ENCODE results near the gene DALRD3. TPM values are rescaled to one million over a fixed set of nuclear protein-coding genes. Genes with fewer than 3 reads are reported as not detected.

The DALRD3 gene
- total RNA-seq, 2 experiments from 2014 or later: 20.2 to 22.8 TPM

GRCh38 chr3:49025793-49026520 is 7.6 kb upstream of the DALRD3 start:
- TF ChIP-seq, protein P1, sequence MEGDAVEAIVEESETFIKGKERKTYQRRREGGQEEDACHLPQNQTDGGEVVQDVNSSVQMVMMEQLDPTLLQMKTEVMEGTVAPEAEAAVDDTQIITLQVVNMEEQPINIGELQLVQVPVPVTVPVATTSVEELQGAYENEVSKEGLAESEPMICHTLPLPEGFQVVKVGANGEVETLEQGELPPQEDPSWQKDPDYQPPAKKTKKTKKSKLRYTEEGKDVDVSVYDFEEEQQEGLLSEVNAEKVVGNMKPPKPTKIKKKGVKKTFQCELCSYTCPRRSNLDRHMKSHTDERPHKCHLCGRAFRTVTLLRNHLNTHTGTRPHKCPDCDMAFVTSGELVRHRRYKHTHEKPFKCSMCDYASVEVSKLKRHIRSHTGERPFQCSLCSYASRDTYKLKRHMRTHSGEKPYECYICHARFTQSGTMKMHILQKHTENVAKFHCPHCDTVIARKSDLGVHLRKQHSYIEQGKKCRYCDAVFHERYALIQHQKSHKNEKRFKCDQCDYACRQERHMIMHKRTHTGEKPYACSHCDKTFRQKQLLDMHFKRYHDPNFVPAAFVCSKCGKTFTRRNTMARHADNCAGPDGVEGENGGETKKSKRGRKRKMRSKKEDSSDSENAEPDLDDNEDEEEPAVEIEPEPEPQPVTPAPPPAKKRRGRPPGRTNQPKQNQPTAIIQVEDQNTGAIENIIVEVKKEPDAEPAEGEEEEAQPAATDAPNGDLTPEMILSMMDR (IDR thresholded peaks at IDR 0.05): no peak
- Mint-ChIP-seq H3K4me3 (no peak overlapping the region), H3K27ac (peak overlapping the region; percentile 71), H3K36me3 (ENCODE audit: low read depth) (peaks cover 67% of the 10 kb centered on the region), H3K27me3 (no peaks in the 10 kb centered on the region), H3K4me1 (ENCODE audit: low read depth) (peaks cover 53% of the 10 kb centered on the region), H3K9me3 (no peaks in the 10 kb centered on the region)
- no peak for ATAC-seq
- no peak for DNase-seq
- intact Hi-C loops (cut with micrococcal nuclease): loop anchor here (5.0 kb wide), 1 partner anchor 66 kb away; the partner anchor contains the start of gene QRICH1
- ChIA-PET CTCF (interaction anchor here (0.6 to 0.9 kb wide), 3 partner anchors 9 to 145 kb away, joined by 3 to 4 read pairs (median 3); partner anchors contain the start of gene KLHDC8B), POLR2A (interaction anchor here (0.8 to 12.0 kb wide), 6 partner anchors 12 to 319 kb away, joined by 3 to 200 read pairs (median 12); partner anchors contain the start of genes P4HTM, QRICH1 and WDR6)

- Mint-ChIP-seq H3K27ac (peak overlapping the region; percentile 71), H3K9me3 (no peaks in the 10 kb centered on the region), H3K4me3 (peak overlapping the region; percentile 2), H3K36me3 (ENCODE audit: low read depth) (peaks cover 73% of the 10 kb centered on the region), H3K27me3 (no peaks in the 10 kb centered on the region), H3K4me1 (ENCODE audit: low read depth) (peaks cover 54% of the 10 kb centered on the region)
- ATAC-seq (no peak), DNase-seq (no peak)
- POLR2A ChIA-PET: interaction anchor here (1.3 to 12.0 kb wide), 5 partner anchors 11 to 74 kb away, joined by 3 to 200 read pairs (median 14); partner anchors contain the start of genes P4HTM, QRICH1 and WDR6
- intact Hi-C loops (cut with micrococcal nuclease): loop anchor here (5.0 kb wide), 1 partner anchor 67 kb away; the partner anchor contains the start of gene QRICH1
- TF ChIP-seq, protein P1 (IDR thresholded peaks at IDR 0.05): no peak
- CTCF ChIA-PET: interaction anchor here (5.9 kb wide), 1 partner anchor 69 kb away, joined by 37 read pairs; the partner anchor contains the start of gene QRICH1
Observed at GRCh38 chr3:49025005-49025792, 6.8 kb upstream of the DALRD3 start.

DNA sequence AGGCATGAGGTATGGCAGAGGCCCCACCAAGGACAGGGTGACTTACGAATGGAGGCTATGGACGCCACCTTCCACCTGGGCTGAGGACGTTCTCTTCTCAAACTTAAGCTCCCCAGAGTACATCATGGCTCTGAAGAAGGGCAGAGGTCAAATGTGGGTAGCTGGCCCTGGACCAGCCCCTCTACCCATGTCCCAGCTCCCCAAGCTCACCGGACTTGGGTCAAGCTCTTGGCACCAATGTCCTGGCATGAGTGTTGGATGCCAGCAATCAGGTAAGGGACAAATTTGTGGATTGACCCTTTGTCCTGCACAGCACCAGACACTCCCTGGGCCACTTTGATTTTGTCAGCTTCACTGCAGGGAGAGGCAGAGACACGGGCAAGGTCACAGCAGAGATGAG is 6.1 kb upstream of the DALRD3 start:
- Mint-ChIP-seq H3K9me3 (no peaks in the 10 kb centered on the region), H3K4me3 (peak overlapping the region; percentile 87), H3K4me1 (ENCODE audit: low read depth) (peaks cover 60% of the 10 kb centered on the region), H3K27ac (peak overlapping the region; percentile 36), H3K36me3 (ENCODE audit: low read depth) (peaks cover 75% of the 10 kb centered on the region), H3K27me3 (no peaks in the 10 kb centered on the region)
- ChIA-PET POLR2A (interaction anchor here (1.3 to 12.0 kb wide), 4 partner anchors 10 to 75 kb away, joined by 3 to 200 read pairs (median 50); partner anchors contain the start of genes QRICH1 and WDR6), CTCF (interaction anchor here (0.9 to 5.9 kb wide), 4 partner anchors 10 to 69 kb away, joined by 3 to 64 read pairs (median 20); partner anchors contain the start of genes P4HTM, QRICH1 and WDR6)
- ATAC-seq (no peak), DNase-seq (no peak)
- TF ChIP-seq, protein P1 (IDR thresholded peaks at IDR 0.05): no peak
- intact Hi-C loops (cut with micrococcal nuclease): loop anchor here (5.0 kb wide), 1 partner anchor 37 kb away; no protein-coding TSS in a partner anchor

DNA sequence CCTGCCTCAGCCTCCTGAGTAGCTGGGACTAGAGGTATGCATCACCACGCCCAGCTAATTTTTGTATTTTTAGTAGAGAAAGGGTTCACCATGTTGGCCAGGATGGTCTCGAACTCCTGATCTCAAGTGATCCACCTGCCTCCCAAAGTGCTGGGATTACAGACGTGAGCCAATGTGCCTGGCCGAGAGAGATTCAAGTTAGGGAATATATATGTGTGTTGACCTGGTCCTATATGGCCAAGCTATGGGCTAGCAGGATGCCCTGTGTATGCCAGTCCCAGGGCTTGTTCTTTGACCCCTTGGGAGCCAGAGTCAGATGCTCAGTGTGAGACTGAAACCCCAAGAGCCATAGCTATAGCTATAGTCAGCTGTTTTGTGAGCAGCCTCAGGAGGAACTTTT is 5.4 kb upstream of the DALRD3 start:
- peak overlapping the region; percentile 87 for H3K4me3 Mint-ChIP-seq
- ATAC-seq (no peak), DNase-seq (no peak)
- peaks cover 60% of the 10 kb centered on the region for H3K4me1 Mint-ChIP-seq (ENCODE audit: low read depth)
- TF ChIP-seq, protein P1 (IDR thresholded peaks at IDR 0.05): no peak
- CTCF ChIA-PET: interaction anchor here (0.9 to 5.9 kb wide), 4 partner anchors 10 to 70 kb away, joined by 3 to 64 read pairs (median 20); partner anchors contain the start of genes P4HTM, QRICH1 and WDR6
- POLR2A ChIA-PET: interaction anchor here (0.6 to 12.0 kb wide), 7 partner anchors 8 to 141 kb away, joined by 3 to 200 read pairs (median 36); partner anchors contain the start of genes P4HTM, QRICH1 and WDR6
- H3K27ac Mint-ChIP-seq: peak overlapping the region; percentile 67
- H3K27me3 Mint-ChIP-seq: no peaks in the 10 kb centered on the region
- no peaks in the 10 kb centered on the region for H3K9me3 Mint-ChIP-seq
- H3K36me3 Mint-ChIP-seq (ENCODE audit: low read depth): peaks cover 72% of the 10 kb centered on the region
- intact Hi-C loops (cut with micrococcal nuclease): loop anchor here (5.0 kb wide), 1 partner anchor 36 kb away; no protein-coding TSS in a partner anchor

Measured in activated CD8-positive, alpha-beta T cell treated with anti-CD3 and anti-CD28 coated beads for 36 hours (primary cell).